ENCODE measurements around the gene RABGAP1L.

DNA sequence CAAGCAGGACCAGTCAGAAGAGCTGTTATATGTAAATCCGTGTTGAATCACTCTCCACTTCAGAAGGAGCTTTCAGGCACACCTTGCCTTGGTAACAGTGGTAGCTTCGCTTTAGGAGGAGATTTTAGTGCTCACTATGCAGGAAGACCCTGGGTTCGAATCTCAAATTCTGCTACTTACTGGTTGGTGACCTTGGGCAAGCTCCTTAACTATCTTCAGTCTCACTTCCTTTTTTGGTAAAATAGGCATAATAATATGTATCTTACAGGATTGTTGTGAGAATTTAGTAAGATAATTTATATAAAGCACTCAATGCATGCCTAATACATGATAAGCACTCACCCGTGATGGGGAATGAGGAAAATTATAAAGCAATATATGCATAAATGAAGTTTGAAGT, 241.8 kb downstream of the RABGAP1L start:
- TF ChIP-seq, protein P1, sequence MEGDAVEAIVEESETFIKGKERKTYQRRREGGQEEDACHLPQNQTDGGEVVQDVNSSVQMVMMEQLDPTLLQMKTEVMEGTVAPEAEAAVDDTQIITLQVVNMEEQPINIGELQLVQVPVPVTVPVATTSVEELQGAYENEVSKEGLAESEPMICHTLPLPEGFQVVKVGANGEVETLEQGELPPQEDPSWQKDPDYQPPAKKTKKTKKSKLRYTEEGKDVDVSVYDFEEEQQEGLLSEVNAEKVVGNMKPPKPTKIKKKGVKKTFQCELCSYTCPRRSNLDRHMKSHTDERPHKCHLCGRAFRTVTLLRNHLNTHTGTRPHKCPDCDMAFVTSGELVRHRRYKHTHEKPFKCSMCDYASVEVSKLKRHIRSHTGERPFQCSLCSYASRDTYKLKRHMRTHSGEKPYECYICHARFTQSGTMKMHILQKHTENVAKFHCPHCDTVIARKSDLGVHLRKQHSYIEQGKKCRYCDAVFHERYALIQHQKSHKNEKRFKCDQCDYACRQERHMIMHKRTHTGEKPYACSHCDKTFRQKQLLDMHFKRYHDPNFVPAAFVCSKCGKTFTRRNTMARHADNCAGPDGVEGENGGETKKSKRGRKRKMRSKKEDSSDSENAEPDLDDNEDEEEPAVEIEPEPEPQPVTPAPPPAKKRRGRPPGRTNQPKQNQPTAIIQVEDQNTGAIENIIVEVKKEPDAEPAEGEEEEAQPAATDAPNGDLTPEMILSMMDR (conservative IDR thresholded peaks at IDR 0.05): no peak
- no peak for TF ChIP-seq ZFX (IDR thresholded peaks at IDR 0.05)

Measured in C4-2B (cell line).